ENCODE measurements around the gene LGR6. TPM values are rescaled to one million over a fixed set of nuclear protein-coding genes. Genes with fewer than 3 reads are reported as not detected.

LGR6 gene
- total and polyA plus RNA-seq, 2 experiments from 2014 or later: 0.66 to 0.89 TPM

DNA sequence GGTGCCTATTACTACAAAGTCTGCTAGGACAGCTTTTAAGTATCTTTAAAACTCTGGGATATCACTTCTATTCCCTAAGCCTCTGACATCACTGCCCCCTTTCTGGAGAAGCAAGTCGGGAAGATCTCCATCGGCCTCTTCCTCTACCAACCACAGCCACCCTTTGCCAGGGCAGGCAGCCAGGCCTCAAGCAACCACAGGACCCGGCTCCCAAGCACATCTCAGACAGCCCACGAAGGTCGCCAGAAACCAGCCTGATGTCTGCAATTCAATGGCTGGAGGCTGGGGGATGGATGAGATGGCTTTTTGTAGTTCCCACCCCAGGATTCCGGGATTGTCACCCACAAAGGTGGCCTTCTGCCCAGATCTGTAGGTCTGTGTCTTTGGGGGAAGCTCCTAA lies 70.7 kb downstream of the LGR6 start:
- no peaks in the 10 kb centered on the region for H3K36me3 ChIP-seq (ENCODE audit: insufficient read depth)
- H3K4me2 ChIP-seq: no peak overlapping the region
- Mint-ChIP-seq H3K9me3 (peaks cover 3% of the 10 kb centered on the region; the same call in 2 of the 3 replicates), H3K4me1 (peaks cover 12% of the 10 kb centered on the region), H3K27me3 (ENCODE audit: insufficient read depth, low read depth, poor library complexity) (no peaks in the 10 kb centered on the region), H3K27ac (no peak overlapping the region), H3K36me3 (ENCODE audit: low read depth) (no peaks in the 10 kb centered on the region), H3K4me3 (no peak overlapping the region)
- no peak overlapping the region for H3K27ac ChIP-seq (ENCODE audit: low read depth)
- H3K27me3 ChIP-seq (ENCODE audit: insufficient read depth): no peaks in the 10 kb centered on the region
- no peaks in the 10 kb centered on the region for H3F3A ChIP-seq (replicated peaks; ENCODE audit: low read depth)
- H3K4me3 ChIP-seq: no peak overlapping the region
- TF ChIP-seq EZH2phosphoT487 (IDR thresholded peaks at IDR 0.05; ENCODE audit: unreplicated experiment) (no peak), CREB1 (CRISPR knock-in tag; IDR thresholded peaks at IDR 0.05; ENCODE audit: low read depth) (no peak), NANOG (IDR thresholded peaks at IDR 0.05; ENCODE audit: borderline replicate concordance) (no peak), POLR2AphosphoS5 (IDR thresholded peaks at IDR 0.05; ENCODE audit: low read depth) (no peak), JUNB (IDR thresholded peaks at IDR 0.05; ENCODE audit: unreplicated experiment) (no peak), ETS1 (IDR thresholded peaks at IDR 0.05) (no peak)
- TF ChIP-seq, protein P1, sequence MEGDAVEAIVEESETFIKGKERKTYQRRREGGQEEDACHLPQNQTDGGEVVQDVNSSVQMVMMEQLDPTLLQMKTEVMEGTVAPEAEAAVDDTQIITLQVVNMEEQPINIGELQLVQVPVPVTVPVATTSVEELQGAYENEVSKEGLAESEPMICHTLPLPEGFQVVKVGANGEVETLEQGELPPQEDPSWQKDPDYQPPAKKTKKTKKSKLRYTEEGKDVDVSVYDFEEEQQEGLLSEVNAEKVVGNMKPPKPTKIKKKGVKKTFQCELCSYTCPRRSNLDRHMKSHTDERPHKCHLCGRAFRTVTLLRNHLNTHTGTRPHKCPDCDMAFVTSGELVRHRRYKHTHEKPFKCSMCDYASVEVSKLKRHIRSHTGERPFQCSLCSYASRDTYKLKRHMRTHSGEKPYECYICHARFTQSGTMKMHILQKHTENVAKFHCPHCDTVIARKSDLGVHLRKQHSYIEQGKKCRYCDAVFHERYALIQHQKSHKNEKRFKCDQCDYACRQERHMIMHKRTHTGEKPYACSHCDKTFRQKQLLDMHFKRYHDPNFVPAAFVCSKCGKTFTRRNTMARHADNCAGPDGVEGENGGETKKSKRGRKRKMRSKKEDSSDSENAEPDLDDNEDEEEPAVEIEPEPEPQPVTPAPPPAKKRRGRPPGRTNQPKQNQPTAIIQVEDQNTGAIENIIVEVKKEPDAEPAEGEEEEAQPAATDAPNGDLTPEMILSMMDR (conservative IDR thresholded peaks at IDR 0.05; ENCODE audit: low read depth in 2 of 2): no peak
- peaks cover 12% of the 10 kb centered on the region; the same call in 1 of the 2 replicates for H3K9me2 ChIP-seq (ENCODE audit: insufficient read depth)
- no peaks in the 10 kb centered on the region for H3K4me1 ChIP-seq (ENCODE audit: insufficient read depth)
- no peaks in the 10 kb centered on the region for H3K79me2 ChIP-seq (replicated peaks; ENCODE audit: insufficient read depth)
- H2AFZ ChIP-seq: no peak overlapping the region
- no peak for DNase-seq (ENCODE audit: low spot score)
- H4K20me1 ChIP-seq (replicated peaks; ENCODE audit: insufficient read depth): no peaks in the 10 kb centered on the region
- no peak for ATAC-seq

GRCh38 chr1:202264726-202265125 lies 71.1 kb downstream of the LGR6 start:
- H3K36me3 ChIP-seq (ENCODE audit: insufficient read depth): no peaks in the 10 kb centered on the region
- no peak overlapping the region for H3K4me2 ChIP-seq
- Mint-ChIP-seq H3K27me3 (ENCODE audit: insufficient read depth, low read depth, poor library complexity) (no peaks in the 10 kb centered on the region), H3K4me3 (no peak overlapping the region), H3K4me1 (peaks cover 12% of the 10 kb centered on the region), H3K27ac (no peak overlapping the region), H3K9me3 (peaks cover 3% of the 10 kb centered on the region; the same call in 2 of the 3 replicates), H3K36me3 (ENCODE audit: low read depth) (no peaks in the 10 kb centered on the region)
- H3F3A ChIP-seq (replicated peaks; ENCODE audit: low read depth): no peaks in the 10 kb centered on the region
- H3K27me3 ChIP-seq (ENCODE audit: insufficient read depth): no peaks in the 10 kb centered on the region
- H3K79me2 ChIP-seq (replicated peaks; ENCODE audit: insufficient read depth): no peaks in the 10 kb centered on the region
- peaks cover 12% of the 10 kb centered on the region; the same call in 1 of the 2 replicates for H3K9me2 ChIP-seq (ENCODE audit: insufficient read depth)
- DNase-seq (ENCODE audit: low spot score): no peak
- H2AFZ ChIP-seq: no peak overlapping the region
- H3K27ac ChIP-seq (ENCODE audit: low read depth): no peak overlapping the region
- no peak overlapping the region for H3K4me3 ChIP-seq
- H4K20me1 ChIP-seq (replicated peaks; ENCODE audit: insufficient read depth): no peaks in the 10 kb centered on the region
- no peak; the same call in 2 of the 3 replicates for ATAC-seq
- H3K4me1 ChIP-seq (ENCODE audit: insufficient read depth): no peaks in the 10 kb centered on the region
- TF ChIP-seq EZH2 (IDR thresholded peaks at IDR 0.05; ENCODE audit: low read depth, unreplicated experiment) (no peak), JUNB (IDR thresholded peaks at IDR 0.05; ENCODE audit: unreplicated experiment) (no peak), CREB1 (CRISPR knock-in tag; IDR thresholded peaks at IDR 0.05; ENCODE audit: low read depth) (no peak)
- TF ChIP-seq, protein P2, sequence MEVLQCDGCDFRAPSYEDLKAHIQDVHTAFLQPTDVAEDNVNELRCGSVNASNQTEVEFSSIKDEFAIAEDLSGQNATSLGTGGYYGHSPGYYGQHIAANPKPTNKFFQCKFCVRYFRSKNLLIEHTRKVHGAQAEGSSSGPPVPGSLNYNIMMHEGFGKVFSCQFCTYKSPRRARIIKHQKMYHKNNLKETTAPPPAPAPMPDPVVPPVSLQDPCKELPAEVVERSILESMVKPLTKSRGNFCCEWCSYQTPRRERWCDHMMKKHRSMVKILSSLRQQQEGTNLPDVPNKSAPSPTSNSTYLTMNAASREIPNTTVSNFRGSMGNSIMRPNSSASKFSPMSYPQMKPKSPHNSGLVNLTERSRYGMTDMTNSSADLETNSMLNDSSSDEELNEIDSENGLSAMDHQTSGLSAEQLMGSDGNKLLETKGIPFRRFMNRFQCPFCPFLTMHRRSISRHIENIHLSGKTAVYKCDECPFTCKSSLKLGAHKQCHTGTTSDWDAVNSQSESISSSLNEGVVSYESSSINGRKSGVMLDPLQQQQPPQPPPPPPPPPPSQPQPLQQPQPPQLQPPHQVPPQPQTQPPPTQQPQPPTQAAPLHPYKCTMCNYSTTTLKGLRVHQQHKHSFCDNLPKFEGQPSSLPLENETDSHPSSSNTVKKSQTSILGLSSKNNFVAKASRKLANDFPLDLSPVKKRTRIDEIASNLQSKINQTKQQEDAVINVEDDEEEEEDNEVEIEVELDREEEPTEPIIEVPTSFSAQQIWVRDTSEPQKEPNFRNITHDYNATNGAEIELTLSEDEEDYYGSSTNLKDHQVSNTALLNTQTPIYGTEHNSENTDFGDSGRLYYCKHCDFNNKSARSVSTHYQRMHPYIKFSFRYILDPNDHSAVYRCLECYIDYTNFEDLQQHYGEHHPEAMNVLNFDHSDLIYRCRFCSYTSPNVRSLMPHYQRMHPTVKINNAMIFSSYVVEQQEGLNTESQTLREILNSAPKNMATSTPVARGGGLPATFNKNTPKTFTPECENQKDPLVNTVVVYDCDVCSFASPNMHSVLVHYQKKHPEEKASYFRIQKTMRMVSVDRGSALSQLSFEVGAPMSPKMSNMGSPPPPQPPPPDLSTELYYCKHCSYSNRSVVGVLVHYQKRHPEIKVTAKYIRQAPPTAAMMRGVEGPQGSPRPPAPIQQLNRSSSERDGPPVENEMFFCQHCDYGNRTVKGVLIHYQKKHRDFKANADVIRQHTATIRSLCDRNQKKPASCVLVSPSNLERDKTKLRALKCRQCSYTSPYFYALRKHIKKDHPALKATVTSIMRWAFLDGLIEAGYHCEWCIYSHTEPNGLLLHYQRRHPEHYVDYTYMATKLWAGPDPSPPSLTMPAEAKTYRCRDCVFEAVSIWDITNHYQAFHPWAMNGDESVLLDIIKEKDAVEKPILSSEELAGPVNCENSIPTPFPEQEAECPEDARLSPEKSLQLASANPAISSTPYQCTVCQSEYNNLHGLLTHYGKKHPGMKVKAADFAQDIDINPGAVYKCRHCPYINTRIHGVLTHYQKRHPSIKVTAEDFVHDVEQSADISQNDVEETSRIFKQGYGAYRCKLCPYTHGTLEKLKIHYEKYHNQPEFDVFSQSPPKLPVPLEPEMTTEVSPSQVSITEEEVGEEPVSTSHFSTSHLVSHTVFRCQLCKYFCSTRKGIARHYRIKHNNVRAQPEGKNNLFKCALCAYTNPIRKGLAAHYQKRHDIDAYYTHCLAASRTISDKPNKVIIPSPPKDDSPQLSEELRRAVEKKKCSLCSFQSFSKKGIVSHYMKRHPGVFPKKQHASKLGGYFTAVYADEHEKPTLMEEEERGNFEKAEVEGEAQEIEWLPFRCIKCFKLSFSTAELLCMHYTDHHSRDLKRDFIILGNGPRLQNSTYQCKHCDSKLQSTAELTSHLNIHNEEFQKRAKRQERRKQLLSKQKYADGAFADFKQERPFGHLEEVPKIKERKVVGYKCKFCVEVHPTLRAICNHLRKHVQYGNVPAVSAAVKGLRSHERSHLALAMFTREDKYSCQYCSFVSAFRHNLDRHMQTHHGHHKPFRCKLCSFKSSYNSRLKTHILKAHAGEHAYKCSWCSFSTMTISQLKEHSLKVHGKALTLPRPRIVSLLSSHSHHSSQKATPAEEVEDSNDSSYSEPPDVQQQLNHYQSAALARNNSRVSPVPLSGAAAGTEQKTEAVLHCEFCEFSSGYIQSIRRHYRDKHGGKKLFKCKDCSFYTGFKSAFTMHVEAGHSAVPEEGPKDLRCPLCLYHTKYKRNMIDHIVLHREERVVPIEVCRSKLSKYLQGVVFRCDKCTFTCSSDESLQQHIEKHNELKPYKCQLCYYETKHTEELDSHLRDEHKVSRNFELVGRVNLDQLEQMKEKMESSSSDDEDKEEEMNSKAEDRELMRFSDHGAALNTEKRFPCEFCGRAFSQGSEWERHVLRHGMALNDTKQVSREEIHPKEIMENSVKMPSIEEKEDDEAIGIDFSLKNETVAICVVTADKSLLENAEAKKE (CRISPR knock-in tag; IDR thresholded peaks at IDR 0.05): no peak

All from GM23338 (cell line).